ENCODE data around the gene PLVAP. TPM values are rescaled to one million over a fixed set of nuclear protein-coding genes. Genes with fewer than 3 reads are reported as not detected.

The PLVAP gene
- total RNA-seq, 4 donors from 2014 or later = 41.4 to 110 (median 67.9) TPM

GRCh38 chr19:17338433-17339078 is 38.6 kb downstream of the PLVAP start:
- WGBS, 2 donors (ENCODE audit: low coverage in 1 of 2) = 89 to 100% methylated on average over 1 to 8 of the region's 30 CpGs
- peak overlapping the region in 1 of 2 donors; percentile 83 for H3K4me3 ChIP-seq

GRCh38 chr19:17337675-17338432 is 39.3 kb downstream of the PLVAP start:
- Histone ChIP-seq H3K4me1 (peaks cover 0 to 49% (median 24%) of the 10 kb centered on the region in 3 donors), H3K27me3 (no peaks in the 10 kb centered on the region), H3K4me3 (peak overlapping the region; percentile 69 to 83), H3K9me3 (no peaks in the 10 kb centered on the region), H3K27ac (peak overlapping the region in 3 of 4 donors; percentile 88 to 97 (median 92)), H3K36me3 (peaks cover 0 to 34% of the 10 kb centered on the region in 2 donors)
- WGBS, 2 donors (ENCODE audit: low coverage in 1 of 2) = 0% methylated on average over 6 to 8 of the region's 50 CpGs
- ATAC-seq = no peak
- TF ChIP-seq POLR2AphosphoS5 (IDR thresholded peaks at IDR 0.05) (no peak), POLR2A (IDR thresholded peaks at IDR 0.05) (no peak), EP300 (IDR thresholded peaks at IDR 0.05) (no peak)
- TF ChIP-seq, protein P1, sequence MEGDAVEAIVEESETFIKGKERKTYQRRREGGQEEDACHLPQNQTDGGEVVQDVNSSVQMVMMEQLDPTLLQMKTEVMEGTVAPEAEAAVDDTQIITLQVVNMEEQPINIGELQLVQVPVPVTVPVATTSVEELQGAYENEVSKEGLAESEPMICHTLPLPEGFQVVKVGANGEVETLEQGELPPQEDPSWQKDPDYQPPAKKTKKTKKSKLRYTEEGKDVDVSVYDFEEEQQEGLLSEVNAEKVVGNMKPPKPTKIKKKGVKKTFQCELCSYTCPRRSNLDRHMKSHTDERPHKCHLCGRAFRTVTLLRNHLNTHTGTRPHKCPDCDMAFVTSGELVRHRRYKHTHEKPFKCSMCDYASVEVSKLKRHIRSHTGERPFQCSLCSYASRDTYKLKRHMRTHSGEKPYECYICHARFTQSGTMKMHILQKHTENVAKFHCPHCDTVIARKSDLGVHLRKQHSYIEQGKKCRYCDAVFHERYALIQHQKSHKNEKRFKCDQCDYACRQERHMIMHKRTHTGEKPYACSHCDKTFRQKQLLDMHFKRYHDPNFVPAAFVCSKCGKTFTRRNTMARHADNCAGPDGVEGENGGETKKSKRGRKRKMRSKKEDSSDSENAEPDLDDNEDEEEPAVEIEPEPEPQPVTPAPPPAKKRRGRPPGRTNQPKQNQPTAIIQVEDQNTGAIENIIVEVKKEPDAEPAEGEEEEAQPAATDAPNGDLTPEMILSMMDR (IDR thresholded peaks at IDR 0.05) = no peak

More at GRCh38 chr19:17338433-17339078, 38.6 kb downstream of the PLVAP start:
- Histone ChIP-seq H3K27me3 (no peaks in the 10 kb centered on the region), H3K27ac (no peak overlapping the region), H3K4me1 (peaks cover 0 to 42% (median 24%) of the 10 kb centered on the region in 3 donors), H3K9me3 (no peaks in the 10 kb centered on the region), H3K36me3 (peaks cover 0 to 34% of the 10 kb centered on the region in 2 donors)
- ATAC-seq = no peak
- TF ChIP-seq POLR2A (IDR thresholded peaks at IDR 0.05) (no peak), POLR2AphosphoS5 (IDR thresholded peaks at IDR 0.05) (no peak), EP300 (IDR thresholded peaks at IDR 0.05) (no peak)
- TF ChIP-seq, protein P1 (IDR thresholded peaks at IDR 0.05) = no peak

- no peaks in the 10 kb centered on the region for H3K27me3 ChIP-seq
- peak within 1 kb of the TSS; percentile 69 to 83 for H3K4me3 ChIP-seq
- peak within 1 kb of the TSS; percentile 81 to 97 (median 90) for H3K27ac ChIP-seq
- ATAC-seq = peak; percentile 93
- TF ChIP-seq EP300 (IDR thresholded peaks at IDR 0.05) = no peak
- TF ChIP-seq, protein P1 (IDR thresholded peaks at IDR 0.05) = no peak
- peak; percentile 8 to 25 for TF ChIP-seq POLR2A (IDR thresholded peaks at IDR 0.05)
- peak; percentile 25 for TF ChIP-seq POLR2AphosphoS5 (IDR thresholded peaks at IDR 0.05)
- peaks cover 0 to 29% of the 10 kb centered on the region in 2 donors for H3K36me3 ChIP-seq
- WGBS, 2 donors (ENCODE audit: low coverage in 1 of 2) = 1 to 4% methylated on average over 11 to 26 of the region's 41 CpGs
- no peaks in the 10 kb centered on the region for H3K9me3 ChIP-seq
- H3K4me1 ChIP-seq = peaks cover 0 to 50% (median 24%) of the 10 kb centered on the region in 3 donors
Measured at GRCh38 chr19:17336872-17337674, 40.1 kb downstream of the PLVAP start, which contains the start of gene GTPBP3. TSS of gene GTPBP3 (plus strand) at chr19:17337553. CDS start at chr19:17337612, 59 bp downstream.

DNA sequence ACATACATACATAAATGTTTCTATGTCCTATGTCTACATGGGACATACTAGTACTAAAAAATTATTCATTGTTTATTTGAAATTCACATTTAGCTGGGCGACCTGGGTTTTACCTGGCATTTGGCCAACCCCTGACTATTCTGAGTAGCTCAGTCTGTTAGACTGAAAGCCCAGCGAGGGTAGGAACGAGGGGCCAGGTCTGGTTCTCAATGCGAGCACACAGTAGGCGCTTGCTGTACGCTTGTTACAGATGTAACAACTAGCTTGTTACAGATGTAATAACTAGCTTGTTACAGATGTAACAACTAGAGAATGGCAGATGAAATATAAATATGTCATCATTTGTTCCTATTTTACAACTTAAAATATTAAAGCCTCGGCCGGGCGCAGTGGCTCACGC is 41.6 kb downstream of the PLVAP start:
- H3K4me1 ChIP-seq = peaks cover 0 to 50% (median 24%) of the 10 kb centered on the region in 3 donors
- H3K4me3 ChIP-seq = no peak overlapping the region
- ATAC-seq = no peak
- peak overlapping the region in 1 of 4 donors; percentile 63 for H3K27ac ChIP-seq
- H3K9me3 ChIP-seq = no peaks in the 10 kb centered on the region
- peaks cover 10% of the 10 kb centered on the region for H3K27me3 ChIP-seq
- TF ChIP-seq EP300 (IDR thresholded peaks at IDR 0.05) = no peak
- TF ChIP-seq POLR2A (IDR thresholded peaks at IDR 0.05) = no peak
- TF ChIP-seq, protein P1 (IDR thresholded peaks at IDR 0.05) = no peak
- no peak for TF ChIP-seq POLR2AphosphoS5 (IDR thresholded peaks at IDR 0.05)
- peaks cover 0 to 22% of the 10 kb centered on the region in 2 donors for H3K36me3 ChIP-seq
- WGBS, 2 donors (ENCODE audit: low coverage in 1 of 2) = 62 to 69% methylated on average over 9 to 10 of the region's 10 CpGs

All from gastroesophageal sphincter (tissue), 4 donors.